GM12878 (cell line): ENCODE results near the gene FILIP1L. TPM values are rescaled to one million over a fixed set of nuclear protein-coding genes. Genes with fewer than 3 reads are reported as not detected.

Experiments
- BMI1 ChIP-seq: fragments of 450-650 bp; IDR thresholded peaks from 2 replicates; pipeline ENCODE4 v1.6.1; 2016; ENCODE audit warnings: mild to moderate bottlenecking, moderate library complexity, borderline replicate concordance
- CHD1 ChIP-seq: IDR thresholded peaks from 2 replicates; pipeline ENCODE4 v1.6.1; 2012; ENCODE audit warnings: low read depth, low read length, improper control_type of control experiment
- GABPA ChIP-seq: IDR thresholded peaks from 2 replicates; pipeline ENCODE4 v1.6.1; 2014; ENCODE audit warnings: antibody characterized with exemption, low read depth, mild to moderate bottlenecking, inconsistent platforms
- KDM1A ChIP-seq: fragments of 200-600 bp; sonication (generic); IDR thresholded peaks from 2 replicates; pipeline ENCODE4 v1.6.1; 2016; ENCODE audit warnings: borderline replicate concordance
- KLF5 ChIP-seq: fragments of 450-650 bp; IDR thresholded peaks from 2 replicates; pipeline ENCODE4 v1.6.1; 2014; ENCODE audit warnings: mild to moderate bottlenecking; ENCODE audit not compliant: partially characterized antibody
- NR2F1 ChIP-seq: fragments of 450-650 bp; conservative IDR thresholded peaks from 2 replicates; pipeline ENCODE4 v1.6.1; 2017; ENCODE audit warnings: mild to moderate bottlenecking
- SREBF1 ChIP-seq: IDR thresholded peaks from 2 replicates; pipeline ENCODE4 v1.6.1; 2012; ENCODE audit warnings: mild to moderate bottlenecking, low read length
- TARDBP ChIP-seq: IDR thresholded peaks from 2 replicates; pipeline ENCODE4 v1.6.1; 2016; ENCODE audit warnings: borderline replicate concordance
- TCF7 ChIP-seq: IDR thresholded peaks from 2 replicates; pipeline ENCODE4 v1.6.1; 2014; ENCODE audit warnings: antibody characterized with exemption, borderline replicate concordance
- ZNF217 ChIP-seq: fragments of 450-650 bp; IDR thresholded peaks from 2 replicates; pipeline ENCODE4 v1.6.1; 2017; ENCODE audit warnings: antibody characterized with exemption, mild to moderate bottlenecking
- polyA plus RNA-seq, 11 experiments: library from polyadenylated mRNA; depleted of rRNA in 4 of 11; unstranded in 6 of 11; stranded (reverse) in 5 of 11; fragments of >200 nt; fragmentation: Nextera tagmentation in 4 of 11; fragmentation: Illumina TruSeq in 1 of 11; extraction: Ambion mirVana in 4 of 11; extraction: Trizol in 1 of 11; gene quantifications; 1 replicate in 1 of 11; 2 replicates in 10 of 11; pipeline versions ENCODE4 v1.2.1 to v1.2.3, GENCODE V29; 2011 to 2016; ENCODE audit warnings: inconsistent platforms in 2 of 11, missing spikeins in 2 of 11, low read depth in 1 of 11
- total RNA-seq, 4 experiments: library from RNA; depleted of rRNA in 3 of 4; stranded (reverse); fragments of >200 nt in 3 of 4; fragmentation: Illumina TruSeq in 1 of 4; extraction: Trizol in 1 of 4; gene quantifications; 2 replicates each; pipeline versions ENCODE4 v1.2.1 to v1.2.3, GENCODE V29; 2013 to 2021
- TF ChIP-seq, protein P1 (sequence below): fragments of 450-650 bp; IDR thresholded peaks from 2 replicates; pipeline ENCODE4 v1.6.1; 2017; ENCODE audit warnings: mild to moderate bottlenecking, low read depth, inconsistent platforms; ENCODE audit not compliant: poor library complexity, severe bottlenecking
- TF ChIP-seq, protein P2 (sequence below): fragments of 450-650 bp; IDR thresholded peaks from 2 replicates; pipeline ENCODE4 v1.6.1; 2017; ENCODE audit warnings: antibody characterized with exemption, mild to moderate bottlenecking, moderate library complexity
- TF ChIP-seq, protein P3 (sequence below): fragments of 450-650 bp; IDR thresholded peaks from 2 replicates; pipeline ENCODE4 v1.6.1; 2017; ENCODE audit warnings: low read depth, mild to moderate bottlenecking, moderate library complexity

FILIP1L gene
- total and polyA plus RNA-seq, 10 of the 15 experiments (the other 5 are each of a cell fraction or from before 2014, with no cell fraction given): 0.24 to 6.1 (median 3.5) TPM

DNA sequence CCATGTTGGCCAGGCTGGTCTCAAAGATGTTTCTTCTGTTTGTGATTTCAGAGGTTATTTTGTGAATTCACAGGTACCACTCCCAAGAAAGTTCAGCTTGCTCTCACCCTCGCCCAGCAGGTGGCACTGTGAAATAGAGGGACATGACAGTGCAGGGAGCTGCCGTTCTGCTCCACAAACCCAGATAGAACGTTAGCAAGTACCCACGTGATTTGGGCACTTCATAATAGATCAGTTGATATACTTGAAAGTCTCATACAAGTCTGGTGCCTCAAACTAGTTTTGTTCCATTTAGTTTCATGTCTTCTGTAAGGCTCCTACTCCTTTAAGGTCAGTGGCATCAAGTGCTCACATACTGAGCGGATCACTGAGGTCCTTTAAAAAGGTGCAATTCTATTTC lies 45.5 kb downstream of the FILIP1L start (continued):
- TF ChIP-seq, protein P1, sequence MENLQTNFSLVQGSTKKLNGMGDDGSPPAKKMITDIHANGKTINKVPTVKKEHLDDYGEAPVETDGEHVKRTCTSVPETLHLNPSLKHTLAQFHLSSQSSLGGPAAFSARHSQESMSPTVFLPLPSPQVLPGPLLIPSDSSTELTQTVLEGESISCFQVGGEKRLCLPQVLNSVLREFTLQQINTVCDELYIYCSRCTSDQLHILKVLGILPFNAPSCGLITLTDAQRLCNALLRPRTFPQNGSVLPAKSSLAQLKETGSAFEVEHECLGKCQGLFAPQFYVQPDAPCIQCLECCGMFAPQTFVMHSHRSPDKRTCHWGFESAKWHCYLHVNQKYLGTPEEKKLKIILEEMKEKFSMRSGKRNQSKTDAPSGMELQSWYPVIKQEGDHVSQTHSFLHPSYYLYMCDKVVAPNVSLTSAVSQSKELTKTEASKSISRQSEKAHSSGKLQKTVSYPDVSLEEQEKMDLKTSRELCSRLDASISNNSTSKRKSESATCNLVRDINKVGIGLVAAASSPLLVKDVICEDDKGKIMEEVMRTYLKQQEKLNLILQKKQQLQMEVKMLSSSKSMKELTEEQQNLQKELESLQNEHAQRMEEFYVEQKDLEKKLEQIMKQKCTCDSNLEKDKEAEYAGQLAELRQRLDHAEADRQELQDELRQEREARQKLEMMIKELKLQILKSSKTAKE: no peak
- no peak for TF ChIP-seq NR2F1
- TF ChIP-seq TARDBP: no peak
- TF ChIP-seq, protein P2, sequence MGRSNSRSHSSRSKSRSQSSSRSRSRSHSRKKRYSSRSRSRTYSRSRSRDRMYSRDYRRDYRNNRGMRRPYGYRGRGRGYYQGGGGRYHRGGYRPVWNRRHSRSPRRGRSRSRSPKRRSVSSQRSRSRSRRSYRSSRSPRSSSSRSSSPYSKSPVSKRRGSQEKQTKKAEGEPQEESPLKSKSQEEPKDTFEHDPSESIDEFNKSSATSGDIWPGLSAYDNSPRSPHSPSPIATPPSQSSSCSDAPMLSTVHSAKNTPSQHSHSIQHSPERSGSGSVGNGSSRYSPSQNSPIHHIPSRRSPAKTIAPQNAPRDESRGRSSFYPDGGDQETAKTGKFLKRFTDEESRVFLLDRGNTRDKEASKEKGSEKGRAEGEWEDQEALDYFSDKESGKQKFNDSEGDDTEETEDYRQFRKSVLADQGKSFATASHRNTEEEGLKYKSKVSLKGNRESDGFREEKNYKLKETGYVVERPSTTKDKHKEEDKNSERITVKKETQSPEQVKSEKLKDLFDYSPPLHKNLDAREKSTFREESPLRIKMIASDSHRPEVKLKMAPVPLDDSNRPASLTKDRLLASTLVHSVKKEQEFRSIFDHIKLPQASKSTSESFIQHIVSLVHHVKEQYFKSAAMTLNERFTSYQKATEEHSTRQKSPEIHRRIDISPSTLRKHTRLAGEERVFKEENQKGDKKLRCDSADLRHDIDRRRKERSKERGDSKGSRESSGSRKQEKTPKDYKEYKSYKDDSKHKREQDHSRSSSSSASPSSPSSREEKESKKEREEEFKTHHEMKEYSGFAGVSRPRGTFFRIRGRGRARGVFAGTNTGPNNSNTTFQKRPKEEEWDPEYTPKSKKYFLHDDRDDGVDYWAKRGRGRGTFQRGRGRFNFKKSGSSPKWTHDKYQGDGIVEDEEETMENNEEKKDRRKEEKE: no peak
- TF ChIP-seq KDM1A: no peak
- no peak for TF ChIP-seq TCF7
- TF ChIP-seq ZNF217: no peak
- TF ChIP-seq, protein P3, sequence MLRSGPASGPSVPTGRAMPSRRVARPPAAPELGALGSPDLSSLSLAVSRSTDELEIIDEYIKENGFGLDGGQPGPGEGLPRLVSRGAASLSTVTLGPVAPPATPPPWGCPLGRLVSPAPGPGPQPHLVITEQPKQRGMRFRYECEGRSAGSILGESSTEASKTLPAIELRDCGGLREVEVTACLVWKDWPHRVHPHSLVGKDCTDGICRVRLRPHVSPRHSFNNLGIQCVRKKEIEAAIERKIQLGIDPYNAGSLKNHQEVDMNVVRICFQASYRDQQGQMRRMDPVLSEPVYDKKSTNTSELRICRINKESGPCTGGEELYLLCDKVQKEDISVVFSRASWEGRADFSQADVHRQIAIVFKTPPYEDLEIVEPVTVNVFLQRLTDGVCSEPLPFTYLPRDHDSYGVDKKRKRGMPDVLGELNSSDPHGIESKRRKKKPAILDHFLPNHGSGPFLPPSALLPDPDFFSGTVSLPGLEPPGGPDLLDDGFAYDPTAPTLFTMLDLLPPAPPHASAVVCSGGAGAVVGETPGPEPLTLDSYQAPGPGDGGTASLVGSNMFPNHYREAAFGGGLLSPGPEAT: no peak
- no peak for TF ChIP-seq SREBF1
- TF ChIP-seq GABPA: no peak
- no peak for TF ChIP-seq BMI1
- TF ChIP-seq KLF5: no peak
- no peak for TF ChIP-seq CHD1
